NOMO-1 treated with dmso at 0.1 percent for 144 hours (cell line): ENCODE results near the gene MAPK12.
"Not testable (repeated sequence)": the region's sequence is repeated elsewhere in the genome, so short reads cannot be mapped to it uniquely, and the experiment has no call there.

Experiments used
- DNase-seq: peaks from one replicate; lab custom pipeline; 2025; ENCODE audit not compliant: unreplicated experiment; lab: John Stamatoyannopoulos, UW

The MAPK12 gene

GRCh38 chr22:50217543-50218152, 43.8 kb downstream of the MAPK12 start:
- DNase-seq: no peak

GRCh38 chr22:50216684-50217520, 44.6 kb downstream of the MAPK12 start:
- DNase-seq: no peak

- no peak for DNase-seq
Observed at GRCh38 chr22:50216055-50216683, 45.3 kb downstream of the MAPK12 start.

GRCh38 chr22:50215297-50216054, 46.0 kb downstream of the MAPK12 start:
- DNase-seq: no peak

GRCh38 chr22:50213263-50213662, 48.2 kb downstream of the MAPK12 start:
- DNase-seq: no peak

- no peak for DNase-seq
Observed at GRCh38 chr22:50211147-50211546, 50.3 kb downstream of the MAPK12 start.

GRCh38 chr22:50210378-50211139, 50.9 kb downstream of the MAPK12 start:
- no peak for DNase-seq

GRCh38 chr22:50209893-50210292, 51.6 kb downstream of the MAPK12 start:
- peak; percentile 38 for DNase-seq

- no peak for DNase-seq
Observed at GRCh38 chr22:50208939-50209892, 52.3 kb downstream of the MAPK12 start.

GRCh38 chr22:50208430-50208938, 53.0 kb downstream of the MAPK12 start:
- DNase-seq: no peak

GRCh38 chr22:50207383-50208140, 53.9 kb downstream of the MAPK12 start:
- DNase-seq: no peak

GRCh38 chr22:50206599-50206998, 54.9 kb downstream of the MAPK12 start:
- DNase-seq: no peak

GRCh38 chr22:50205781-50206569, 55.5 kb downstream of the MAPK12 start:
- DNase-seq: no peak

GRCh38 chr22:50204998-50205397, 56.5 kb downstream of the MAPK12 start:
- not testable (repeated sequence) for DNase-seq

- no peak for DNase-seq
Observed at GRCh38 chr22:50204571-50204970, 56.9 kb downstream of the MAPK12 start.

- no peak for DNase-seq
Observed at GRCh38 chr22:50203288-50203687, 58.2 kb downstream of the MAPK12 start.
